Endometrium (tissue), 2 donors: ENCODE results near the gene LAMA2.

ENCODE experiments used
- FAIRE-seq: peaks from 2 replicates; lab custom pipeline; 2012; peaks lifted over from hg19 to GRCh38; lab: Jason Lieb, UNC
- donor health status: control.
- donor health status: control.

Gene LAMA2, protein sequence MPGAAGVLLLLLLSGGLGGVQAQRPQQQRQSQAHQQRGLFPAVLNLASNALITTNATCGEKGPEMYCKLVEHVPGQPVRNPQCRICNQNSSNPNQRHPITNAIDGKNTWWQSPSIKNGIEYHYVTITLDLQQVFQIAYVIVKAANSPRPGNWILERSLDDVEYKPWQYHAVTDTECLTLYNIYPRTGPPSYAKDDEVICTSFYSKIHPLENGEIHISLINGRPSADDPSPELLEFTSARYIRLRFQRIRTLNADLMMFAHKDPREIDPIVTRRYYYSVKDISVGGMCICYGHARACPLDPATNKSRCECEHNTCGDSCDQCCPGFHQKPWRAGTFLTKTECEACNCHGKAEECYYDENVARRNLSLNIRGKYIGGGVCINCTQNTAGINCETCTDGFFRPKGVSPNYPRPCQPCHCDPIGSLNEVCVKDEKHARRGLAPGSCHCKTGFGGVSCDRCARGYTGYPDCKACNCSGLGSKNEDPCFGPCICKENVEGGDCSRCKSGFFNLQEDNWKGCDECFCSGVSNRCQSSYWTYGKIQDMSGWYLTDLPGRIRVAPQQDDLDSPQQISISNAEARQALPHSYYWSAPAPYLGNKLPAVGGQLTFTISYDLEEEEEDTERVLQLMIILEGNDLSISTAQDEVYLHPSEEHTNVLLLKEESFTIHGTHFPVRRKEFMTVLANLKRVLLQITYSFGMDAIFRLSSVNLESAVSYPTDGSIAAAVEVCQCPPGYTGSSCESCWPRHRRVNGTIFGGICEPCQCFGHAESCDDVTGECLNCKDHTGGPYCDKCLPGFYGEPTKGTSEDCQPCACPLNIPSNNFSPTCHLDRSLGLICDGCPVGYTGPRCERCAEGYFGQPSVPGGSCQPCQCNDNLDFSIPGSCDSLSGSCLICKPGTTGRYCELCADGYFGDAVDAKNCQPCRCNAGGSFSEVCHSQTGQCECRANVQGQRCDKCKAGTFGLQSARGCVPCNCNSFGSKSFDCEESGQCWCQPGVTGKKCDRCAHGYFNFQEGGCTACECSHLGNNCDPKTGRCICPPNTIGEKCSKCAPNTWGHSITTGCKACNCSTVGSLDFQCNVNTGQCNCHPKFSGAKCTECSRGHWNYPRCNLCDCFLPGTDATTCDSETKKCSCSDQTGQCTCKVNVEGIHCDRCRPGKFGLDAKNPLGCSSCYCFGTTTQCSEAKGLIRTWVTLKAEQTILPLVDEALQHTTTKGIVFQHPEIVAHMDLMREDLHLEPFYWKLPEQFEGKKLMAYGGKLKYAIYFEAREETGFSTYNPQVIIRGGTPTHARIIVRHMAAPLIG (N-terminal part only)

GRCh38 chr6:128882991-128883611, at the start of gene LAMA2:
Gene LAMA2 (plus strand): TSS chr6:128883138. CDS start chr6:128883246, 108 bp downstream.
- FAIRE-seq, result no peak

- FAIRE-seq, result no peak
Measured at GRCh38 chr6:128836761-128837160, 46.2 kb upstream of the LAMA2 start.

GRCh38 chr6:128841518-128841917, 41.4 kb upstream of the LAMA2 start:
- FAIRE-seq, result no peak

- FAIRE-seq, result no peak
Measured at GRCh38 chr6:128844598-128844997, 38.3 kb upstream of the LAMA2 start.

DNA sequence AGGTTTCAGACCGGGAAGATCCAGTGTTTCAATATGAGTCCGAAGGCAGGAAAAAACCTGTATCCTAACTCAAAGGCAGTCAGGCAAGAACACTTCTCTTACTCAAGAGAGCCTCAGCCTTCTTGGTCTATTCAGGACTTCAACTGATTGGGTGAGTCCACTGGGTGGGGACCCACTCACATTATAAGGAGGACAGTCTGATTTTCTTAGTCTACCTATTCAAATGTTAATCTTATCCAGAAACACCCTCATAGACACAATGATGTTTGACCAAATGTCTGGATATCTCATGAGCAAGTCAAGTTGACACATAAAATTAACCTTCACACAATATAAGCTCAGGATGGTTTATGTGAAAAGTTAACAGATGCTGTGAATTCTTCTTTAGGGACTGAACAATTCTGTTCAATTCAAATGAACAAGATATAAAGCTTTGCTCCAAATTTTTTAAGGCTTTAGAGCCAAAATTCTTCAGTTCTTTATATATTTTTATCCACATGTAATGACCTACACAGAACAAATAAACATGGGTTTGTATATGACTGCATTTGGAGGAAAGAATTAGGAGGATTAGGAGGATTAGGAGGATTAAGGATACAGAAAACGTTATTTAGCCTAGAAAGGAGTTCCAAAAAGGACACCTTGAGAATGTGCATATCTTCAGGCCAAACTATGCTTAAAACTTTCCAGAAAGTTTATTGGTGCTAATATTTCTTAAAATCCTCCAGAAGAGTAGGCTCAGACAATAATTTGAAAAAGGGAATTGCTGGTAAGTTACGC, 35.3 kb upstream of the LAMA2 start:
- no peak for FAIRE-seq

GRCh38 chr6:128848212-128848935, 34.6 kb upstream of the LAMA2 start:
- FAIRE-seq, result no peak

DNA sequence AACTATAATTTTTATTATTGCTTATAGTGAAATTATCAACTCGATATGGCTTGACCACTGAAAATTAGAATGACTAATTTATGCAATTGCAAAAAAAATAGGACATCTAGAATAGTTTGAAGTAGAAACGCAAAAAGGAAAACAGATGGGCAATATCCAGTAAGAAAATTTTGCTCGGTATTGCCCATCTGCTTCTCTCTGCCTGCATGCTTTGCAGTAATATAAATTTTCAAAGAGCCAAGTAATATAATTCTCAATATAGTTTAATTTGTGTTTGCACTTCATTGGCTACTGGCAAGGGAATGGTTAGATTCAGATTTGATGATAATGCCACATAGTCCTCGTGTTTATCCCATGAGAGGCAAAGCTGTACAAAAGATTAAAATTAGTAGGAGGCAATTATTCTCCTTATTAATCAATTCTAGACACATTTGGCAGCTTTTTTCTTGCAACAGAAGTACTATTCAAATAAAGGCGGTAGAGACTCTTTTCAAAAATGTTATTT, 27.3 kb upstream of the LAMA2 start:
- no peak for FAIRE-seq

GRCh38 chr6:128857806-128858205, 25.1 kb upstream of the LAMA2 start:
- no peak for FAIRE-seq

GRCh38 chr6:128860782-128861181, 22.2 kb upstream of the LAMA2 start:
- no peak for FAIRE-seq

- FAIRE-seq, result no peak
Measured at GRCh38 chr6:128863983-128864382, 19.0 kb upstream of the LAMA2 start.

- no peak for FAIRE-seq
Measured at GRCh38 chr6:128870746-128871145, 12.2 kb upstream of the LAMA2 start.

DNA sequence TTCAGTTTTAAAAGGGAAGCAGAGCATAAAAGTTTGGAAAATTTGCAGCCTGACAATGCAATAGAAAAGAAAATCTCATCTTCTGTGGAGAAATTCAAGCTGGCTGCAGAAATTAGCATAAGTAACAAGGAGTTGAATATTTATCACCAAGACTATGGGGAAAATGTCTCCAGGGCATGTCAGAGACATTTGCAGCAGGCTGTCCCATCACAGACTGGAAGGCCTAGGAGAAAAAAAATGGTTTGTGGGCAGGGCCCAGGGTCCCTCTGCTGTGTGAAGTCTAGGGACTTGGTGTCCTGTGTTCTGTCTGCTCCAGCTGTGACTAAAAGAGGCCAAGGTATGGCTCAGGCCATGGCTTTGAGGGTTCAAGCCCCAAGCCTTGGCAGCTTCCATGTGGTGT, 8.1 kb upstream of the LAMA2 start:
- FAIRE-seq, result no peak

DNA sequence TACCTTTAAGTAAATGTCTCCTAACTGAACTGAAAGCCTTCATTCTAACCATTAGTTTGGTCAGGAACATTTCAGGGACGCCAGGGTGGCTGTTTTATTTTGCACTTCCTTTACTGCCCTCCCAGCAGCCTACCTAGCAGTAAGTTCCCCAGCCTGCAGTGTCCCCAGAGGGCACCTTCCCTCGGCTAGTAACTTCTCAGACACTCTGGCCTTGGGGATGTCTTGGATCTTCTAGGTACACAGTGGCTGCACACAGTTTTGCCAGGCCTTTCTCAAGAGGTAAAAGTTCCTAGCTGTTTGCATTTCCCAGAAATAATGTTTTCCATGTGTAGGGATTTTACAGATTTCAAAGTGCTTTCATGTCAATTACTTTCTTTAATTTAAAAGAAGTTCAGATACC, 378 bp upstream of the LAMA2 start:
- no peak for FAIRE-seq

- FAIRE-seq, result no peak
Measured at GRCh38 chr6:128883906-128884305, 968 bp downstream of the LAMA2 start.

- no peak for FAIRE-seq
Measured at GRCh38 chr6:128885381-128885780, 2.4 kb downstream of the LAMA2 start.

- FAIRE-seq, result no peak
Measured at GRCh38 chr6:128886706-128887105, 3.8 kb downstream of the LAMA2 start.

- no peak for FAIRE-seq
Measured at GRCh38 chr6:128888444-128889175, 5.7 kb downstream of the LAMA2 start.

DNA sequence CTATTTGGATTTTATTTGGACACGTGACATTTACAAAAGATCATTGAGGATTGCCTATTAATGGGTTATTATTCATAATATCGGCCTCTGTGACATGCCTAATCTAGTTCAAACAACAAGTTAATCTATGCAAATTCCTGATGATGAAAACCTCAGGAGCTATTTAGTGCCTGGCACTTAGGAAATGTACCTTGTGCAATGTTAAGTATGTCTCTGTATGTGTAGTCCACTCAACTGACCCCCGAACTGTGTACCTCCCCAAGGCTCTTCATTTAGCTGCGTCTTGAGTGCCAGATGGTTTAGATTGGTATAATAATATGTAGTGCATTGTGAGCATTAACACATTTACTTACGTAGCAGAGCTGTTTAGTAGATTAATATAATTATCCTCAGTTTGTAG, 6.9 kb downstream of the LAMA2 start:
- no peak for FAIRE-seq

- no peak for FAIRE-seq
Measured at GRCh38 chr6:128892079-128892478, 9.1 kb downstream of the LAMA2 start.
